ENCODE results near the gene OR4N2.
"Not testable (repeated sequence)": the region's sequence is repeated elsewhere in the genome, so short reads cannot be mapped to it uniquely, and the experiment has no call there.

OR4N2 gene, protein sequence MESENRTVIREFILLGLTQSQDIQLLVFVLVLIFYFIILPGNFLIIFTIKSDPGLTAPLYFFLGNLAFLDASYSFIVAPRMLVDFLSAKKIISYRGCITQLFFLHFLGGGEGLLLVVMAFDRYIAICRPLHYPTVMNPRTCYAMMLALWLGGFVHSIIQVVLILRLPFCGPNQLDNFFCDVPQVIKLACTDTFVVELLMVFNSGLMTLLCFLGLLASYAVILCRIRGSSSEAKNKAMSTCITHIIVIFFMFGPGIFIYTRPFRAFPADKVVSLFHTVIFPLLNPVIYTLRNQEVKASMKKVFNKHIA

DNA sequence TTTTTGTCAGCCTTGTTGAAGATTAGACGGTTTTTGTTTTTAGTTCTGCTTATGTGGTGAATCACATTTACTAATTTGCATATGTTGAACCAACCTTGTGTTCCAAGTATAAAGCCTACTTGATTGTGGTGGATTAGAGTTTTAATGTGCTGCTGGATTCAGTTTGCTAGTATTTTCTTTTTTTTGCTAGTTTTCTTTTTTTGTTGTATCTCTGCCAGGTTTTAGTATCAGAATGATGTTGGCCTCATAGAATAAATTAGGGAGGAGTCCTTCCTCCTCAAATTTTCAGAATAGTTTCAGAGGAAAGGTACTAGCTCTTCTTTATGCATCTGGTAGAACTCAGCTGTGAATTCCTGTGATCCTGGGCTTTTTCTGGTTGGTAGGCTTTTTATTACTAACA lies at the start of gene OR4N2:
OR4N2 (plus strand) TSS at position 301 of the 400 bp plus-strand sequence. CDS start 23,679 bp downstream, outside the sequence.
- DNase-seq = not testable (repeated sequence)

DNA sequence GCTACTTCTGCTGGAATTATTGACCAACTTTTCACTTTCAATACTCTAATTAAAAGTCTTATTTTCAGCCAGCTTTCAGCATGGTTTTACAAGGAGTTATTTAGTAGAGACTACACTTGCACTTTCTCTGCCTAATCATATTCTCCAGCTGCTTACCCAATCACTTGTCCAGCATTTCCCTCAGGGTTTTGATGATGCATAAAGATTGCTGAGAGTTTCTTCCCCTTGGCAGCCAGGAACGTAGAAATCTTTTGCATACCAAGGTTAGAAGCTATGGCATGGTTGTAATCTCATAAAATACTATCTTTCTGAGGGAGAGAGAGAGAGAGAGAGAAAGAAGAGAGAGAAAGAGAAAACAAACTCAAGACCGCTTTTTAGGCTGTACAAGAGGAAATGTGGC lies 49.4 kb upstream of the OR4N2 start:
- DNase-seq = no peak

DNA sequence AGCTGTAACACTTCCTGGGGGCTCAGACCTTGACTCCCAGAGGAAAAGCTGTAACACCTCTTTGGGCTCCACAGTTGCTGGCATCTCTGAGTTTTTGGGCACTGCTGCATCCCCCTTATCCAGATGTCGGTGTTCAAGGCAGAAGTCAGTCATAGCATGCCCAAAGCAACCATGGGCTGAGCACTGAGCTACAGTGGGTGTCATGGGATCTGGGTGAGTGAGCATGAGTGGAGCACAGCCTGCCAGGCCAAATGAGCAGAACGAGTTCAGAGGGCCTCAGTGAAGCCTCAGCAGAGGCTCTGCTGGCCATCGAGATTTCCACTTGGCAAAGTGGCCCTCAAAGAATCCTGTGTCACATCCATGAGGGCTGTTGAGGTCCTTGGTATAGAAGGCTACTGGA lies 32.1 kb upstream of the OR4N2 start:
- not testable (repeated sequence) for DNase-seq

DNA sequence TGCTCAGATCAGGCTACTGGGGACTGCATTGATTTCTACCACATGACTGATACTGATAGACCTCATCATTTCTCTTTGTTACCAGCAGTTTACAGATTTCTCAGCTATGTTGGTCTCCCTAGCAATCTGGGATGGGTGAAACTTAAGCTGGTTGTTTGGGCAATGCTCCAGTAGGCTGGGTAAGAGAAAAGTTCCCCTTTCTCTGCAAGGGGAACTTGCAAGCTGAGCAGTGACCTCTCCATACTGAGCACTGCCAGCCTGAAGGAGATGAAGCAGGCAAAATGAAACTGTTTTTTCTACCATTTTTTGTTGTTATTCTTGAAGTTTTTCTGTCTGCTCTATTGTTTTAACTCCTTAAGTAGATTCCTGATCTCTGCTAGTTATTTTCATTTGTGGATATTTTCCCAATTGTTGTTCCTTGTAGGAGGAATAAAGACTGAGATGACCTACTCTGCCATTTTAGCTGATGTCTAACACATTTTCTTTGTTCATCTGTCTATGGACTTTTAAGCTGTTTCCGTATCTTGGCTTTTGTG lies 31.6 kb upstream of the OR4N2 start:
- no peak for DNase-seq

DNA sequence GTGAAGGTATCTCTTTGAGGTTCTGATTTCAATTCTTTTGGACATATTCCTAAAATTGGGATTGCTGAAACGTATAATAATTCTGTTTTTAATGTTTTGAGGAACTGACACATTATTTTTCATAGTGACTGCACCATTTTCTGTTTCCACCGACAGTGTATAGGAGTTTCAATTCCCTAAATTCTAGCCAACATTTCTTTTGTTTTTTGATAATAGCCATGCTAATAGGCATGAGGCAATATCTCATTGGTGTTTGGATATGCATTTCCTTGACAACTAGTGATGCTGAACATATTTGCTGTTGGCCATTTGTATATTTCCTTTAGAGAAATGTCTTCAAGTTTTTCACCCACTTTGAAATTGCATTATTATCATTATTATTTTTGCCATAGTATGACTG lies 31.1 kb upstream of the OR4N2 start:
- not testable (repeated sequence) for DNase-seq

DNA sequence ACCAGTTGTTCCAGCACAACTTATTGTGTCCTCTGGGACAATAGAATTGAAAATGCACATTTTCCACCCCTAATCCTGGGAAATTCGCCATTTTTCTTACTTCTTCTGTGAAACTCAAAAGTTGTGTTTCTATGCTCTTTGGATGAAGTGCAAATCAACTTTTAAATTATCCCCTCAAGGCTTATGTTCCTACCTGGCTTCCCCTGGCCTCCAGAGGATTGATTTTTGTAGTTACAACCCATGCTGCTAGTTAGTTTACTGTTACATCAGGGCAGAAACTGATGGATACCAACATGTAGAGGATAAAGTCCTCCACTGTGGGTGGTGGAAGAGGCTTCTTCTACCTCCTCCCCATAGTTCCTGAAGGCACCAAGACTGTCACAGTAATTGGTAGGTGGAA lies 30.4 kb upstream of the OR4N2 start, which contains the start of gene OR4M1:
OR4M1 (plus strand) TSS at position 301 of the 400 bp plus-strand sequence. CDS start 6,819 bp downstream, outside the sequence.
- not testable (repeated sequence) for DNase-seq

DNA sequence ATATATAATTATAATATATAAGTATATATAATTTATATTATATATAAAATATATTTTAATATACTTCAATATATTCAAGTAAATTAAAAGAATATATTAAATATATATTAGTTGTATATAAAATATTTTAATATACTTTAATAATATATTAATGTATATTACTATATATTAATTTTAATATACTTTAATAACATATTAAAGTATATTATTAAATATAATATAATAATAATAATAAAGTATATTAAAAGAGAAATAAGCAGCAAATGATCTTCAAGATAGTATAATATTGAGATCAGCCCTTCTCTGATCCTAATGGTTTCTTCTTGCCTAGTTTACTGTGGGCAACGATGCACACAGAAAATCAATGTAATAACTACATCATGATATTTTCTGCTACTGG lies 28.0 kb upstream of the OR4N2 start:
- no peak for DNase-seq

DNA sequence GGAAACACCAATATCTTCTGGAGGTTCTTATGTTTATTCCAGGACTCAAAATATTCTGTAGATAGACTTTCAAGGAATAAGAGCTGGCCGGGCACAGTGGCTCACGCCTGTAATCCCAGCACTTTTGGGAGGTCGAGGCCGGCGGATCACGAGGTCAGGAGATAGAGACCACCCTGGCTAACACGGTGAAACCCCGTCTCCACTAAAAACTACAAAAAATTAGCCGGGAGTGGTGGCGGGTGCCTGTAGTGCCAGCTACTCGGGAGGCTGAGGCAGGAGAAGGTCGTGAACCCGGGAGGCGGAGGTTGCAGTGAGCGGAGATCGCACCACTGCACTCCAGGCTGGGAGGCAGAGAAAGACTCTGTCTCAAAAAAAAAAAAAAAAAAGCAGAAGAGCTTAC lies 17.7 kb upstream of the OR4N2 start:
- not testable (repeated sequence) for DNase-seq

DNA sequence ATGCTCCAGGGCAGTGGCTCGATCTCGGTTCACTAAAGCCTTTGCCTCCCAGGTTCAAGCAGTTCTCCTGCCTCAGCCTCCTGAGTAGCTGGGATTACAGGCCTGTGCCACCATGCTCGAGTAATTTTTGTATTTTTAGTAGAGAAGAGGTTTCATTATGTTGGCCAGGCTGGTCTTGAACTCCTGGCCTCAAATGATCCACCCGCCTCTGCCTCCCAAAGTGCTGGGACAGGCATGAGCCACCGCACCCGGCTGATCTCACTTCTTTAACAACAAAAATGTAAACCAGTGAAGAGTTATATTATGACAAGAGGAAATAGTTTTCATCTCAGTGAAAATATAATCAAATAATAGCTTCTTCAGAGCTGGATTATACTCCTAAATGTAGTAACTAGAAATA lies 16.3 kb upstream of the OR4N2 start:
- DNase-seq = not testable (repeated sequence)

DNA sequence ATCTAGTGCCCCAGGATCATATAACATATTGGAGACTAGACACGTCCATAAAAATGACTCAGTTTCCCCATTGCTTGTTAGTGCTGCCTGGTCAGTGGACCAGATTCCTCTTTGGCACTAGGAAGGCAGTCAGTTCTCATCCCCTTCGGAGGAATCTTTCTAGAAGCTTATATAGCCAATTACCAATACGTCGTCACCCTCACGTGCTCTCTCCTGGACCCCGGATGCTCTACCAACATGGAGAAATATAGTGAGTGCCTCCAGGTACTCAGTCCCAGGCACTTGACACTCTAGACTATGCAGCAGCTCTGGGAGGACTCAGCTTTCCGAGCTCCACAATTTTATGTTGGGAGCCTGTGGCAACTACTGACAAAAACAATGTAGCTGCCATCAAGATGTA lies 15.4 kb upstream of the OR4N2 start:
- DNase-seq = not testable (repeated sequence)

DNA sequence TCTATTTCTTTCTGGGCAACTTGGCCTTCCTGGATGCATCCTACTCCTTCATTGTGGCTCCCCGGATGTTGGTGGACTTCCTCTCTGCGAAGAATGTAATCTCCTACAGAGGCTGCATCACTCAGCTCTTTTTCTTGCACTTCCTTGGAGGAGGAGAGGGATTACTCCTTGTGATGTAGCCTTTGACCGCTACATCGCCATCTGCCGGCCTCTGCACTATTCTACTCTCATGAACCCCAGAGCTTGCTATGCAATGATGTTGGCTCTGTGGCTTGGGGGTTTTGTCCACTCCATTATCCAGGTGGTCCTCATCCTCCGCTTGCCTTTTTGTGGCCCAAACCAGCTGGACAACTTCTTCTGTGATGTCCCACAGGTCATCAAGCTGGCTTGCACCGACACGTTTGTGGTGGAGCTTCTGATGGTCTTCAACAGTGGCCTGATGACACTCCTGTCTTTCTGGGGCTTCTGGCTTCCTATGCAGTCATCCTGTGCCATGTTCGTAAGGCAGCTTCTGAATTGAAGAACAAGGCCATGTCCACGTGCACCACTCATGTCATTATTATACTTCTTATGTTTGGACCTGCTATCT lies 7.0 kb upstream of the OR4N2 start:
- not testable (repeated sequence) for DNase-seq

DNA sequence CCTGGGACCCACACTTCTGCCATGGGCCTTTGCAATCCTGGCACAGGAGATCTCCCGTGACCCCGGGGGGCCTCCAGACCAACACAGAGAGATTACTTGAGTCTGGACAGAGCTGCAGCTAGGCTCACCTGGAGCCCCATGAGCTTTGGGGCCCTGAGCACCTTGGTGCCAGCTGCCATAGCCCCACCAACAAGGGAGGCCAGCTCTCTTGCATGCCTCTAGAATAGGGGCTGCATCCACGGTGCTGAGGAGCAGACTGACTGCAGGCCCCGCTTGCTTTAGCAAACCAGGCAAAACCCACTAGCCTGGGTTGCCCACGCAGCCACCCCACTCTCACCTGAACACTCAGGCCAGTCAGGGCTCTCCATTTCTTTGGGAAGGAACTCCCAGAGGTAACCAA lies 3.7 kb upstream of the OR4N2 start:
- no peak for DNase-seq

DNA sequence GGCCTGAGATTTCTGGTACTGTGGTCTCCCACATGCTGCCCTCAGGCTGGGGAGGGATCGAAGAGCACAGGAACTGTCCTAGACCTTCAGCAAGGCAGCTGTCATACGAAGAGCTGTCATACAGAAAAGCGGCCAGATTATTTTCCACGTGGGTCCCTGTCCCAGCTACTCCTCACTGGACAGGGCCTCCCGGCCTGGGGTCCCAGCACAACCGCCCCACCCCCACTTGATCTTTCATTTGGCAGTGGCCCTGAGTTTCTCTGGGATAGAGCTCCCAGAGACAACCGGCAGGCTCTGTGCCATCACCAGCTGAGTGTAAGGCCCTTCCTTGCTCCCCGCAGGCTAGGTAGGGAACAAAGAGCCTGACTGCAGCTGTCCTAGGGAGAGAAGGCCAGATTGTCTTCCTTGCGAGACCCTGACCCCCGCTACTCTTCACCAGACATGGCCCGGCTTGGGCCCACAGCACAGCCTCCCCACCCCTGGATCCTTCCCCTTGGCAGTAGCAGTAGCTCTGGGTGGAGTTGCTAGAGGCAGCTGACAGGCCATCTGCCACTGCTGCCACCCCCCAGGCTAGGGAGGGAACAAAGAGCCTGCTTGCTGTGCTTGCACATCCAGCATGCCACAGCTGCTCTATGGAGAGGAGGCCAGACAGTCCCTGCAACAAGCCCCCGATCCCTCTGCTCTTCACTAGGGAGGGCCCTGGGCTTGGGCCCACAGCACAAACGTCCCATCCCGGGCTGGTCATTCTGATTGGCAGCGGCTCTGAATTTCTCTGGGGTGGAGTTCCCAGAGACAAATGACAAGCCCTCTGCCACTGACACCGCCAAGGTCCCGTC lies 3.1 kb upstream of the OR4N2 start:
- DNase-seq = no peak

DNA sequence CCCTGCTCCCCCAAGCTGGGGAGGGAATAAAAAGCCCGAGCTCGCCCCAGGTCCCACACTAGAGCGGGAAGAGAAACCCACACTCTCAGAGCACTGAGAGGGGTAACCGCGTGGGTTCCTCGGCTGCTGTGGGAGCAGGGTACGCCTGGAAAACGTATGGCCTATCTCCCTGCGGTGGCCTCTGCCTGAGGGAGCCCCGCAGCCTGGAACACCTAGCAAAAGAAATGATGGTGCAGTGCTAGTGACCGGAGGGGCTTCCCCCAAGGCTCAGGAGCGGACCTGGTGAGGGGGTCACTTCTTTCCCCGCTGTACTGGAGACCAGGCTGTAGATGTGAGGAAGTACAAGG lies 2.5 kb upstream of the OR4N2 start:
- no peak for DNase-seq

DNA sequence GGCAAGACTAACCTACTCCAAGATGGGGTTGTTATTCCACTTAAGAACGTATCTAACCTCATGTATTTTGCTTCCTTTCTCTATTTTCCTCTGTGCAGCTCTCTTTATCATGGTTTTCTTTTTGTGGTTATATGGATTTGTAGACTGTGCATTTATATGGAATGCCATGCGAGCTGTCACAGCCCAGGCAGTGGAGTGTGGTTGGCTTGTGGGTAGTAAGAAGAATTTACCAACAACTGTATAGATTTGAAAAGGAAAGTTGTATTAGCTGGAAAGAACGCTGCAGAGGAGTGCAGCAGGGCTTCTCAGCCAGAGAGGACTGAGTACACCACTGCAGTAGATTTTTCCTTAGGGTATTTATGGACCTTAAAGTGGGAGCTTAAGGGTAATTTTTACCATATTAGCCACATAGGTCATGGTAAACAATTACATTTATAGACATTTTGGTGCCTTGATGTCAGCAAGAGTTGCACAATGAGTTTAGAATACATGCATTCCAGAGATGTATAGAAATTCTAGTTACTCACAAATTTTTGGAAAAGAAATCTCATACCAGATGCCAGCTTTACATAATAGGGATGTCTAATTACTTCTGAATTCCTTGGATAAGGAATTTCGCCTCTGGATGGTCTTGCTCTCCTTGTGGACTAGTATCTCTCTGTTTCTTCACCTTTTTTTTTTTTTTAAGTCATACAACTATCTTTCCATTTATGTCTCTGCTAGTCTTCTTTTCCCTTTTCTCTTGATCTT lies 9.8 kb downstream of the OR4N2 start:
- DNase-seq = not testable (repeated sequence)

DNA sequence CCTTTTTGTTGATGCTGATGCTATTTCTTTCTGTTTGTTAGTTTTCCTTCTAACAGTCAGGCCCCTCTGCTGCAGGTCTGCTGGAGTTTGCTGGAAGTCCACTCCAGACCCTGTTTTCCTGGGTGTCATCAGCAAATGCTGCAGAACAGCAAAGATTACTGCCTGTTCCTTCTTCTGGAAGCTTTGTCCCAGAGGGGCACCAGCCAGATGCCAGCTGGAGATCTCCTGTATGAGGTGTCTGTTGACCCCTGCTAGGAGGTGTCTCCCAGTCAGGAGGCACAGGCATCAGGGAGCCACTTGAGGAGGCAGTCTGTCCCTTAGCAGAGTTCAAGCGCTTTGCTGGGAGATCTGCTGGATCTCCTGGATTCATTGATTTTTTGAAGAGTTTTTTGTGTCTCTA lies 16.3 kb downstream of the OR4N2 start:
- not testable (repeated sequence) for DNase-seq

DNA sequence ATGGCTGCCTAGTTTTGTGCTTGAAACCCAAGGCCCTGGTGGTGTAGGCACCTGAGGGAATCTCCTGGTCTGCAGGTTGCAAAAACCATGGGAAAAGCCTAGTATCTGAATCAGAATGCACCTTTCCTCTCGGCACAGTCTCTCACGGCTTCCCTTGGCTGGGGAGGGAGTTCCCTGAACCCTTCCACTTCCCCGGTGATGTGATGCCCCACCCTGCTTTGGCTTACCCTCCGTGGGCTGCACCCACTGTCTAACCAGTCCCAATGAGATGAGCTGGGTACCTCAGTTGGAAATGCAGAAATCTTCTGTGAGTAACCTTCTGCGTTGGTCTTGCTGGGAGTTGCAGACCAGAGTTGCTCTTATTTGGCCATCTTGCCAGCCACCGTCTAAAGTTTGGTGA lies 17.4 kb downstream of the OR4N2 start:
- not testable (repeated sequence) for DNase-seq

DNA sequence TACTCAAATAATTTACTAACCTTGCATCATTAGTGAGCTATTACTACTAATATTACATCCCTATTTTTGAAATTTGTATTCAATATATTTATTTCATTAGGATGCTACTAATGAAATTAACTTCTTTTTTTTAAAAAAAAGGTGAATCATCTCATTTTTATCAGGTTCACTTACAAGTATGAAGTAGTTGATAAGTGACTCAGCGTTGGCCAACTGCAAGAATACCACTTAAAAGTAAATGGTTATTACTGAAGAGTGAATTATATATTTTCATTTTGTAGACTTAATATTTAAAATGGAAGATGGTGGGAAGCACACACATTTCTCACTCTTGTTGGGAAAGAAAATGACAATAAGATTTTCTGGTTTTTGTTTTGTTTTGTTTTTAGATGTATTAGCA lies 19.6 kb downstream of the OR4N2 start:
- DNase-seq = no peak

DNA sequence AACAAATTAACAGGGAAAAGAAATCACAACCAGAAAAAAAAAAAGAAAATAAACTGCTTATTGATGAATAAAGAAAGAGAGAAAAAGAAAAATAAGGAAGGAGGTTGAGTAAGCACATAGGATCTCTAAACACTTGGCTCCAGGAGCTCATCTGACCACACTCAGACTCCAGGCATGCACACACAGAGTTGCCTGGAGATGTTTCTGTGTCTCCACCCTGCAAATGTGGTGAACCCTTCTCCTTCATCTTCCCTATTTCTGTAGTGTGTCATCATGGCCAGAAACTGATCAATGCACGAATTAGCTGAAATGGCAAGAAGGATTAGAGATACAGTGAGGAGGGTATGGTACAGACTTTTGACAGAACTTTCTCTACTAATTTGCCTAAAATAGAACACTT lies 20.2 kb downstream of the OR4N2 start:
- no peak for DNase-seq

DNA sequence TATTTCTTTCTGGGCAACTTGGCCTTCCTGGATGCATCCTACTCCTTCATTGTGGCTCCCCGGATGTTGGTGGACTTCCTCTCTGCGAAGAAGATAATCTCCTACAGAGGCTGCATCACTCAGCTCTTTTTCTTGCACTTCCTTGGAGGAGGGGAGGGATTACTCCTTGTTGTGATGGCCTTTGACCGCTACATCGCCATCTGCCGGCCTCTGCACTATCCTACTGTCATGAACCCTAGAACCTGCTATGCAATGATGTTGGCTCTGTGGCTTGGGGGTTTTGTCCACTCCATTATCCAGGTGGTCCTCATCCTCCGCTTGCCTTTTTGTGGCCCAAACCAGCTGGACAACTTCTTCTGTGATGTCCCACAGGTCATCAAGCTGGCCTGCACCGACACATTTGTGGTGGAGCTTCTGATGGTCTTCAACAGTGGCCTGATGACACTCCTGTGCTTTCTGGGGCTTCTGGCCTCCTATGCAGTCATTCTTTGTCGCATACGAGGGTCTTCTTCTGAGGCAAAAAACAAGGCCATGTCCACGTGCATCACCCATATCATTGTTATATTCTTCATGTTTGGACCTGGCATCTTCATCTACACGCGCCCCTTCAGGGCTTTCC lies 24.2 kb downstream of the OR4N2 start:
- not testable (repeated sequence) for DNase-seq

DNA sequence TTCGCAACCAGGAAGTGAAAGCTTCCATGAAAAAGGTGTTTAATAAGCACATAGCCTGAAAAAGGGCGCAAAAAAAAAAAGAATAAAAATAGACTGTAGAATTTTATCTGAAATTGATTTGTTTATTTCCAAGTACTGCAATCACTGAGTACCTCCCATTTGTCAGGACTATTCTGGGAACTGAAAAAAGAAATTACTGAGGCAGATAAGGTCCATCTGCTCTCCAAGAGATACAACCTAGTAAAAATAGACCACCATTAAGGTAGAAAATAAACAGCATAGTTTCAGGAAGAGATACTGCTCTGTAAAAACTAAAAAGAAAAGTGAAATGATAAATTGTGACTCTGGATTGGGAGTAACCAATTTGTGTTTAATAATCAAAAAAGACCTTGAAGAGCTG lies 24.7 kb downstream of the OR4N2 start:
- no peak for DNase-seq

DNA sequence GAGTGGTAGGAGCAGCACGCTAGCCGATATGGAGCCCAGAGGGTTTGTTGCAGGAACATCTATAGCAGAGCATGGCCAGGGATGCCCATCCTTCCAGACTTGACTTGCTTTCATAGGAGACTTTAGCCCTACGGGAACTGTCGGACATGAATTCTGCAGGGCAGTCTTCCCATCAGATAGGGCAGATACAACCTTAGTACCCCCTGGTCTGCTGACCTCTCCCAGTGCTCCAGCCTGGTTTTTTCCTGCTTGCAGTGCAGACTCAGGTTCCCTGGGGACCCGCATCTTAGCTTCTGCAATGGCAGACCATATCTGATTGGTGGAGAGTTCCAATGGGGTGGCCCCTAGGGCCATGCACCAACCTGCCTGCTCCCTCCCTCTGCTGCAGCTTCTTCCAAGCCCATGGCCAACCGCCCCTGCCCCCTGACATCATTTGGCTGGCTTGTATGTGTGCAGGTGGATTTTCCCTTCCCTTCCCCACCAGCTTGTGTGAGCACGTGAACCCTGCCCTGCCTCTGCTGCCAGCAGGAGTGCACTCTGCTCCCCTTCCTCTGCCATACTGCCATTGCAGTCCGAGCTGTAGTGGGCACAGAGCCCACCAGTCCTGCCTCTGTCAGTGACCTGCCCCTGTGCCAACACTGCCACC lies 30.8 kb downstream of the OR4N2 start:
- DNase-seq = not testable (repeated sequence)

Data from NCI-H1436 treated with DMSO at 0.1 percent for 48 hours (cell line).